IMR-90 (cell line): Measurements from ENCODE around the gene MTF1. TPM values are rescaled to one million over a fixed set of nuclear protein-coding genes. Genes with fewer than 3 reads are reported as not detected.

ENCODE experiments used
- microRNA-seq, 2 experiments: library from miRNA; stranded (forward) in 1 of 2; unstranded in 1 of 2; fragments of 10-50 nt in 1 of 2; fragments of <30 nt in 1 of 2; gene quantifications in 1 of 2; microRNA quantifications in 1 of 2; one replicate each; pipeline versions ENCODE3 to v1.1.0; 2013 to 2020; ENCODE audit not compliant: insufficient read depth in 1 of 2, insufficient read length in 1 of 2, unreplicated experiment in 1 of 2
- polyA plus RNA-seq, 3 experiments: library from polyadenylated mRNA; depleted of rRNA; stranded (reverse); fragments of >200 nt; gene quantifications; 2 replicates each; pipeline ENCODE4 v1.2.3, GENCODE V29; 2012; ENCODE audit warnings: low replicate concordance in 1 of 3
- small RNA-seq, 5 experiments: library from RNA; depleted of rRNA; stranded (forward); fragments of <200 nt; gene quantifications; one replicate each; pipeline ENCODE3, GENCODE V24; 2012
- total RNA-seq: library from RNA; depleted of rRNA; stranded (reverse); fragments of >200 nt; gene quantifications from 2 replicates; pipeline ENCODE4 v1.2.3, GENCODE V29; 2012; rRNA removed

The MTF1 gene
- total and polyA plus RNA-seq, 2 of the 4 experiments (the other 2 are of a cell fraction) = 2.3 to 4.7 TPM

Small RNAs within 50 kb of the gene (microRNA-seq; reads per million reads assigned to microRNA genes)
- not detected for gene RF00092 (ENCODE audit: insufficient read depth, insufficient read length)
- not detected for gene RNU6-584P (ENCODE audit: insufficient read depth, insufficient read length)

Small RNAs within 50 kb of the gene (small RNA-seq; reads per million reads assigned to genes)
- 0 reads per million in 5 experiments for gene RF00092
- gene RNU6-584P = 0 reads per million in 5 experiments

Other genes with a start within 250 kb of the MTF1 start
- not detected in 2 replicates for gene RSPO1, start 224.7 kb downstream of the MTF1 start, total RNA-seq
- not detected in 2 replicates for gene RSPO1, start 224.7 kb downstream of the MTF1 start, polyA plus RNA-seq (2012; rRNA removed)
- gene CDCA8, start 167.1 kb downstream of the MTF1 start, total RNA-seq = 5.9 and 6.1 TPM in 2 replicates
- gene CDCA8, start 167.1 kb downstream of the MTF1 start, polyA plus RNA-seq (2012; rRNA removed) = 25.2 and 25.7 TPM in 2 replicates
- gene EPHA10, start 94.5 kb downstream of the MTF1 start, total RNA-seq = not detected in 2 replicates
- gene EPHA10, start 94.5 kb downstream of the MTF1 start, polyA plus RNA-seq (2012; rRNA removed) = not detected in 2 replicates
- 0.28 and 0.54 TPM in 2 replicates for gene MANEAL, start 65.7 kb downstream of the MTF1 start, total RNA-seq
- gene MANEAL, start 65.7 kb downstream of the MTF1 start, polyA plus RNA-seq (2012; rRNA removed) = 0.46 and 0.55 TPM in 2 replicates
- 2.0 and 2.2 TPM in 2 replicates for gene C1orf122, start 51.8 kb downstream of the MTF1 start, total RNA-seq
- gene C1orf122, start 51.8 kb downstream of the MTF1 start, polyA plus RNA-seq (2012; rRNA removed) = 13.6 and 27.6 TPM in 2 replicates
- gene YRDC, start 51.4 kb downstream of the MTF1 start, total RNA-seq = 19.2 and 21.7 TPM in 2 replicates
- 21.0 and 25.0 TPM in 2 replicates for gene YRDC, start 51.4 kb downstream of the MTF1 start, polyA plus RNA-seq (2012; rRNA removed)
- 17.2 and 20.4 TPM in 2 replicates for gene INPP5B, start 87.5 kb upstream of the MTF1 start, total RNA-seq
- gene INPP5B, start 87.5 kb upstream of the MTF1 start, polyA plus RNA-seq (2012; rRNA removed) = 8.0 and 9.4 TPM in 2 replicates
- 90.0 and 109 TPM in 2 replicates for gene SF3A3, start 130.4 kb upstream of the MTF1 start, total RNA-seq
- 35.7 and 39.9 TPM in 2 replicates for gene SF3A3, start 130.4 kb upstream of the MTF1 start, polyA plus RNA-seq (2012; rRNA removed)
- gene FHL3, start 145.9 kb upstream of the MTF1 start, total RNA-seq = 7.2 and 11.5 TPM in 2 replicates
- gene FHL3, start 145.9 kb upstream of the MTF1 start, polyA plus RNA-seq (2012; rRNA removed) = 26.0 and 27.1 TPM in 2 replicates
- 27.8 and 58.3 TPM in 2 replicates for gene UTP11, start 153.1 kb upstream of the MTF1 start, total RNA-seq
- 19.3 and 22.0 TPM in 2 replicates for gene UTP11, start 153.1 kb upstream of the MTF1 start, polyA plus RNA-seq (2012; rRNA removed)
- not detected in 2 replicates for gene POU3F1, start 187.2 kb upstream of the MTF1 start, total RNA-seq
- not detected in 2 replicates for gene POU3F1, start 187.2 kb upstream of the MTF1 start, polyA plus RNA-seq (2012; rRNA removed)